Mononuclear cell (primary cell): Measurements from ENCODE around the gene CD247. TPM values are rescaled to one million over a fixed set of nuclear protein-coding genes. Genes with fewer than 3 reads are reported as not detected.

Experiments
- H3K27me3 ChIP-seq: 2 replicates; pipeline ENCODE4 v1.6.0; 2011; ENCODE audit warnings: low read length, control low read depth; ENCODE audit not compliant: insufficient read depth
- H3K4me1 ChIP-seq: 2 replicates; pipeline ENCODE4 v1.5.1; 2011; ENCODE audit warnings: mild to moderate bottlenecking, low read length, control low read depth; ENCODE audit not compliant: insufficient read depth
- H3K4me3 ChIP-seq: 2 replicates; pipeline ENCODE4 v1.5.1; 2011; ENCODE audit warnings: mild to moderate bottlenecking, low read length, moderate library complexity
- H3K9me3 ChIP-seq: 2 replicates; pipeline ENCODE4 v1.5.1; 2011; ENCODE audit warnings: low read depth, mild to moderate bottlenecking, control low read depth, low read length
- total RNA-seq: library from RNA; depleted of rRNA; stranded (reverse); fragments of >200 nt; gene quantifications from one replicate; pipeline ENCODE4 v1.2.3, GENCODE V29; 2012

CD247 gene
- total RNA-seq, 1 donor, result 162 TPM

DNA sequence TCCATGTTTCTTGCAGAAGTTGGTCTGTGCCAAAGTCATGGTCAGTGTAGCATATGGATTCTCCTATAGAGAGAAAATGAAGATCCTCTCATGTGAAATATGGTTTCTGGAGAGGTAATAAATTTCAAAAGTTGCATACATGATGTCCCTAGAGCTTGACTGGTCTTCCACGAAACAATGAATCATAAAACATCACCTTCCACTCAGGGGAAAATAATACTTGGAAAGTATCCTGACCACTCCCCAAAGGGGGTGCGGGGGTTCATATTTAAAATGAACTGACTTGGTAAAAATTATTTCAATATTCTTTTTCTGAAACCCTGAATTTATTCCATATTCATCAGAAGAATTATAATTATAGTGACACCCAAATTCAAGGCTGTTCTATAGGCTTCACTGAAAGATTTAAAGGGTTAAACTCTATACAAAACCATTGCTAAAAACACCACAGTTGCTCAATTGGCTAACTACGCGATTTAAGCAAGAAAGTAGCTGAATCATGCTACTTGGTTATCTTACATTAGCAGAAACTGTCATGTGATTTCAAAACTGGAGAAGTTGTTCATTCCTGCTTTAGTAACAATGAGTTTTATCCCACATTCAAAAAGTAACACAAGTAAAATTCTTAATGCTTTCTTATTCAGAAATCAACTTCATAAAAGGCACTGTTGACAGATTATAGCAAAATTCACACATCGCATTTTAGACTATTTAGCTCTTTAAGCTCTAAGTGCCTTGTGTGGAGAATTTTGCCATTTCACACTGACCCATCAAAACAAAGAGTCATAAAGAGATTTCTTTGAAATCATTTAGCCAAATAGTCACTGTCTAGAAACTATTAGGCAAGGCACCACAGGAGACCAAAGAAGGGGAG, 30.0 kb upstream of the CD247 start:
- Histone ChIP-seq H3K4me1 (peaks cover 72% of the 10 kb centered on the region), H3K4me3 (no peak overlapping the region), H3K27me3 (no peaks in the 10 kb centered on the region), H3K9me3 (no peaks in the 10 kb centered on the region)

DNA sequence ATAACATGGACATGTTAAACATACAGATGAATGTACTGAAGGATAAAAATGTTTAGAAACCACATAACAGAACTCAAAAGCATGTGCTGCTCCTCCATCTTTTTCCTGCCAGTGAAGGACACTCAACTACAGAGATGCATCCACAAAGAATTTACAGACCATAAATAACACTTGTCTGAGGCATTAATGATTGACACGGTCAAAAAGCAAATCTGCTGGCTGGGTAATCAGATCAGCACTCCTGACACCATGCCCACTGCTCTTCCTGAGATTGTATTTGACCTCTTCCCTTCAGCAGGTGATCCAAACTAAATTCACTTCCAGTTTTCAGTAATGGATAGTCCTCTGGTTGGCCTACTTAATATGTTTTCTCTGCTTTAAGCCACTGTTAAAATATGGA, 28.6 kb upstream of the CD247 start:
- Histone ChIP-seq H3K27me3 (no peaks in the 10 kb centered on the region), H3K4me1 (peaks cover 72% of the 10 kb centered on the region), H3K4me3 (no peak overlapping the region), H3K9me3 (no peaks in the 10 kb centered on the region)

DNA sequence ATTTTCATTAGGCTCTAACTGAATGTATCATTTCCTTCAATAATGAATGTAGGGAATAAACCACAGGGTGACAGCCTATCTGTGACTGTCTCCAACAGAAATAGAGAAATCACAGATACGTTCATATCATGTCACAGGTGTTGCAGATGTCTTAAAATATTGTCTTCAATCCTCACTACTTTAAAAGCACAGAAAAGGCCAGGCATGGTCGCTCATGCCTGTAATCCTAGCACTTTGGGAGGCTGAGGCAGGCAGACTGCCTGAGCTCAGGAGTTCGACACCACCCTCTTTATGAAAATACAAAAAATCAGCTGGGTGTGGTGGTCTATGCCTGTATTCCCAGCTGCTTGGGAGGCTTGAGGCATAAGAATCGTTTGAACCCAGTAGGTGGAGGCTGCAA, 27.0 kb upstream of the CD247 start:
- no peaks in the 10 kb centered on the region for H3K9me3 ChIP-seq
- peaks cover 70% of the 10 kb centered on the region for H3K4me1 ChIP-seq
- H3K4me3 ChIP-seq, result no peak overlapping the region
- no peaks in the 10 kb centered on the region for H3K27me3 ChIP-seq

DNA sequence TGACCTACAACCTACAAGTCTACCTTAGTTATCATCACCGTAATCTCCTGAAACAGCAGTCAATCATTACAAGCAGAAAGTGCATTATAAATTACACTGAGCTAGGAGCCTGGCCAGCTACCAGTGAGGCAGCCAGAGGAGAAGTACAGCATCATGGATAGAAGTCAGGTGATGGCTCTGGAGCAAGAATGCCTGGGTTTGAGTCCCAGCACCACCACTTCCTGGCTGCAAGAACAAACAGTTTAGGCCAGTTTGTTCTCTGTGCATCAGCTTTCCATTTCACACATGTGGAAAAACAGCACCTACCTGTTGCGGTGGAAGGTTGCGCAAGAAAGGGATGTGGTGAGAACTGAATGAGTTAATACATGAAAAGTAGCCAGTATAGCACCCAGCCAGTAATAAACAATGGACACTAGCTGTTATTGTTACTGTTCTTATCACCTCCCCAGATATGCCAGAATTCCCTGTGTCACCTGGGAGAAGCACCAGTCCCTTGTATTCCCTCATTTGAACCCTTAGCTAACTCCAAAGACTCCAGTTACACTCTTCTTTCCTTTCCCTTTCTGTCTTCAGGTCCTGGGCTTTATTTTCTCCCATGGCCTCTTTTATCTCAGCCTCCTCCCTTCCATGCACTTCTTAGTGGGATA, 26.2 kb upstream of the CD247 start:
- H3K4me3 ChIP-seq, result no peak overlapping the region
- H3K9me3 ChIP-seq, result no peaks in the 10 kb centered on the region
- no peaks in the 10 kb centered on the region for H3K27me3 ChIP-seq
- H3K4me1 ChIP-seq, result peaks cover 63% of the 10 kb centered on the region

DNA sequence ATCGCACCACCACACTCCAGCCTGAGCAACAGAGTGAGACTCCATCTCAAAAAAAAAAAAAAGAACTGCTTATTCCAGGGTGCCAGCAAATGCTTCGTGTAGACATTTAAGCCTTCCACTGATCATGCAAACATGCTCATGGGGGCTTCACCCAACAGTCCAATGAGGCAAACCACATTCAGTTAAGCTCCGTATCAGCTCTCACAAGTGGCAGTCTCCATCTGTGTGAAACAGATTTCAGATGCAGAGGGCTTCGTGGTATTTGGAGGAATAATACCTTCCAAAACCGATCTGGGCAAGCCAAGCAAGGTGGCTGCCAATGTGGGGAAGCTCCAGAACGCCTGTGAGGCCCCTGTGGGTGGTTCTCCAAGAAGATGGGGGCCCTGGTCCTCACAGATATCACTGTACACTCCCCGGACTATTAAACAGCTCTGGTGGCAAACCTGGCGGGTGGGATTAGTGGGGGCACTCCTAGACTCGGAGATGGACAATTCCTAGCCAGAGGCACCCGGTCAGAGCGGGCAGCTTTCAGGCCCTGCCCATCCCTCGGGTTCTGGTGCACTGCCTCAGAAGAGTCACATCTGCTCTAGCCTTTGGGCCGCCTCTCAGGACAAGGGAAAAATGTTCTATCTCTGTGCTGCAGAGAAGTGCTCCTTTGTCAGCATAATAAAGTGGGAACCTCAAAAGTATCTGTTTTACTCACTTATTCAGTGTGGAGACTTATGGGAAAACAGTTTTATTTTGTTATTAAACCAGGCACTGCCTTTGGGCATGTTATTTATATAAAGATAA, 25.1 kb upstream of the CD247 start:
- Histone ChIP-seq H3K27me3 (no peaks in the 10 kb centered on the region), H3K4me3 (no peak overlapping the region), H3K9me3 (no peaks in the 10 kb centered on the region), H3K4me1 (peaks cover 52% of the 10 kb centered on the region)

DNA sequence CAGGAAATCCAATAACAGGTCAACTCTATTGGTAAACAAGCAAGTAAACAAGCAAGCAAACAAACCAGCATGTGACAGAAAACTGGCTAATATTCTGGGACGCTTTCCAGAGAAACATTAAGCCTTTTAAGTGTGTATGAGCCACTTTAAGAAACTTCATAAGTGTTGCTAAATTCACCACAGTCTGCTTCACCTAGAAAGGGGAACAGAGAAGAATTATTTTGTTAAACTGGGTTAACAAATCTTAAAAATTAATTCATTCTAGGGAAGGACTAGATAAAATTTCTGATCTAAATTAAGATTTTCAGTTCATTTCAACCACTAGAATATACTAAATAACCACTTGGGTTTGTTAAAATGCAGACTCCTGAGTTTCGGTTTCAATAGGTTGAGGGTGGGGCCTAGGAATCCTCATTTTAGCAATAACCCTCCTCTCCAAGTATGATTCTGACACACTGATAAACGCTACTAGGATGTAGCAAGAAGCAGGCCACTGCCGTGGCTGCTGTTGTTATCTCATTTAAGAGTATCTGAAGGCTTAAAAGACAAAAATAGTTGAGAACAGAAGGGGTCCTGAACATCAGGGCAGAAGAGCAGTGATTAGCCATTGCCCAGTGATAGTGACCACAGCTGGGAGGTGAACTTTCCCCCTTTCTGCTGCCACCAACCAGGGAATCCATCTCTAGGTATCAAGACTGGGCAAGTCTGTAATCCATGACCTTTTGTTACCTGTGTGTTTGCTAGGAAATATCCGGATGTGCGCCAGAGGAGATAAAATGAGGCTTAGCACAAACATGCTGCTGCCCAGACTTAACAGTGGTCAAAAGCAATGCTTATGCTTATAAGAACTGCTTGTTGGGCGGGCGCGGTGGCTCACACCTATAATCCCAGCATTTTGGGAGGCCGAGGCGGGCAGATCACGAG, 24.0 kb upstream of the CD247 start:
- H3K4me1 ChIP-seq, result peaks cover 44% of the 10 kb centered on the region
- H3K27me3 ChIP-seq, result no peaks in the 10 kb centered on the region
- H3K9me3 ChIP-seq, result no peaks in the 10 kb centered on the region
- H3K4me3 ChIP-seq, result no peak overlapping the region

DNA sequence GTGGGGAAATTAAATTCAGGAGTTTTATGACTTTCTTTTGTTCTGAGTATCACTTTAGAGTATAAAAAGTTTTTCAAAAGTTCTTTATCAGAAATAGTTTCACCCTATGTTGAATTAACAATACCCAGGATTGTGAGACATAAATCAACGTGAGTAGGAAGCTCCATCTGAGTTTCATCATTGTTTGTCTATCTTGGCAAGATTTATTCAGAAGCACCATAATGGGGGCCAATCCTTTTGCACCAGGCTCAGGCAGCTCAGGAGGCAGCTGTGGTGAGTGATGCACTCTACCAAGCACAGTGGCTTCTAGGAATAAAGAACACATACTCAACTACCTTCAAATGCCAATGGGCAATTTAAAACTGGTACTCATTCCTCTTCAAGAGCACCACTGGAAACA, 23.3 kb upstream of the CD247 start:
- Histone ChIP-seq H3K4me1 (peaks cover 41% of the 10 kb centered on the region), H3K9me3 (no peaks in the 10 kb centered on the region), H3K4me3 (no peak overlapping the region), H3K27me3 (no peaks in the 10 kb centered on the region)

DNA sequence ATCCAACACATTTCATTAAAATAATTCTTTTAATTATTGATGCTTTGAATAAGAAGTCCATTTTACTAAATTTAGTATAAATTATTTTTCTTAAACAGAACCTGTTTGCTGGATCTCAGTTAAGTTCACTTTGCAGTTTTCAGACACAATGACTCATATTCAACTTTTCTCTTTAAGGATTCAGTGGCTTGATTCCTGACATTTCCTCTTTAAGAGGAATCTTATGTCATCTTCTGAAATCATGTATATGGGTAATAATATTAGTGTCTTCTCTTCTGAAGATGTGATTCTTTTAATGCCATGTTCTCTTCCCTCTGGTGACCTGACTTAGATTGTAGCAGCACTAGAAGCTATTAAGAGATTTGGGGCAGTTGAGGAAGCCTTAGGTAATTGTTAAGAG, 22.7 kb upstream of the CD247 start:
- no peak overlapping the region for H3K4me3 ChIP-seq
- H3K9me3 ChIP-seq, result no peaks in the 10 kb centered on the region
- H3K27me3 ChIP-seq, result no peaks in the 10 kb centered on the region
- H3K4me1 ChIP-seq, result peaks cover 41% of the 10 kb centered on the region

DNA sequence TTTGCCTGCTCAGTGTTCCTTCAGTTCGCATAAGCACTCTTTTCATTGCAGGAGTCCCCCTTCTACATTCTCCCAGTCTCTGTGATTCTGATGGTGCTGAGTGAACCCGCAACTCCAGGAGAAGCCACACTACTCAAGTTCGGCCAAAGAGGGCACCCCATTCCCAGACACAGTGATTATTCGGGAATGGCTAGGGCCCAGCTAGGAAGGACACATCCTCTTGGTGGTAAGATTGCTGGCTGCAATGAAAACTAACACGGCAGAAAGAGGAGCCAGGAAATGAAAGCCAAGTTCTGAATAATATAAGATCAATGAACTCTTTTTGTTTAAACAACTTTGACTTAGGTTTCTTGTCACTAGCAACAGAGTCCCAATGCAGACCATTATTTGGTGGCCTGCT, 20.3 kb upstream of the CD247 start:
- no peak overlapping the region for H3K4me3 ChIP-seq
- H3K27me3 ChIP-seq, result no peaks in the 10 kb centered on the region
- no peaks in the 10 kb centered on the region for H3K9me3 ChIP-seq
- H3K4me1 ChIP-seq, result peaks cover 30% of the 10 kb centered on the region

DNA sequence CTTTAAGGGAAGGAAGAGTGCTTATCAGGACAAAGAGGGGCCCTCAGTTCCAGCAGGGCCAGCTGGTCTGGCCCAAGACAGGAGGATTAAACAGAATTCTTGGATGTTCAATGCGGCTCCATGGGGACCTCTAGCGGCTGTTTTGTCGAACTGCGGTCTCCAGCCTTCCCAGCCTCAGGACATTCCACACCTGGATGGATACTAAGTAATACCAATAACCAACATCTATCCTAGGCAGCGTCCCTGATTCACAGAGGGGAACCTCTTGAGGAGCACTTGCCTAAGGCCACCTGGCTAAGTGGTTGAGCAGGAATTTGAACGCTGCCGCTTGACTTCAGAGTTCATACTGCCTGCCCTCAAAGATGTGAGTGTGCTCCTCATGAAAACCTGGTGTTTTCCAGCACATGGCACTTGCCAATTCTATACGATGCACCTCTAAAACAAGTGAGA, 15.5 kb upstream of the CD247 start:
- H3K9me3 ChIP-seq, result no peaks in the 10 kb centered on the region
- H3K4me1 ChIP-seq, result no peaks in the 10 kb centered on the region
- H3K27me3 ChIP-seq, result no peaks in the 10 kb centered on the region
- no peak overlapping the region for H3K4me3 ChIP-seq

DNA sequence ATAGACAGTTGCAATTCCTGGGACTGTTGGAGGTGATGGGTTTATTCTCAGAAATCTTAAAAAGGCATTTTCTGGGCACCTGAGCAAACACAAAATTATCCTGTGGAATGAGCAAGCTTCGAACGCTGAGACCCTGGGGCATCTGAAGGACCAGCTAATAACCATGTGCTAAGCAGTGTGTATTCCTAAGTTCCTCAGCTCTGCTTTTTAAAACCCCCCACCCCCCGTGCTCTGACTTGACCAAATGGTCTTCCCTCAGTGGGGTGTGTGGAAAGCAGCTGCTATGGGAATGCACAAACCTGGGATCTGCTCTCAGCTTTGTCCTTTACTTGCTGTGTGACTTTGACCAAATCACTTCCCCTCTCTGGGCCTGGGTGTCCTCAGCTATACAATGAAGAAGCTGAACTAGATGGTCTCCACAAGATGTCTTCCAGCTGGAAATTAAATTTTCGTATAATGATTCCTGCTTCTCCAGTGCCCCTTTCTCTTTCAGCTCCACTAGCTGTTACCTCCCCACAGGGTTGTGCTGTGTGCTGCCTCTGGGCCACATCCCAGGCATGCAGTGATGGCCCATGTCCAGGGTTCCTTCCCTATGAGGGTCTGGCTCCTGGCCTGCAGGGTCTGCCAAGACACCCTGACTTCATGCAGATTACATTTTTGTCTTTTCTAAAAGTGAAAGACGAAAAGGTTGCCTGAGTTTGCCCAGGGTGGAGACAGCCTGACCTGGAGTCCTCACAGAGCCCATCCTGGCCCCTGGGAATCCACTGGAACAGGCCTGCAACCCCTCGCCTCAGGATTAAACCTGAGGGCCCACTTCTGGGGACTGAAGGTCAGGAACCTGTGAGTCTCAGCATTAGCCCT, 14.9 kb upstream of the CD247 start:
- Histone ChIP-seq H3K9me3 (no peaks in the 10 kb centered on the region), H3K27me3 (no peaks in the 10 kb centered on the region), H3K4me3 (no peak overlapping the region), H3K4me1 (no peaks in the 10 kb centered on the region)

DNA sequence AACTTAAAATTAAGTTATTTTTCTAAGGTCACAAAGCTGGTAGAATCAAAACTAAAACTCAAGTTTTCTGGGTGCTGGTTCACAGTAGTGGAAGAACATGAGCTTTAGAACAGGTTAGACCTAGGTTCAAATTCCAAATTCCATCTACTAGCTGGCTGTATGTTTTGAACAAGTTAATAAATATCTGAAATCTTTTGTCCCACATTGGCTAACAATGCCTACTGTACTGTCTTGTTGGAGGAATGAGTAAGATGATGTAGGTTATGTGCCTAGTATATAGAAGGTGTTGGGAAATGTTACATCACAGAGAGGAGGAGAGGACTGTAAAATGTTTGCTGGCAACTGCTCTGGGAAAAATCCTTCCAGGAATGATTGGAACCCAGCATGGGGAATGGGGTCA, 14.0 kb upstream of the CD247 start:
- no peak overlapping the region for H3K4me3 ChIP-seq
- H3K4me1 ChIP-seq, result no peaks in the 10 kb centered on the region
- no peaks in the 10 kb centered on the region for H3K9me3 ChIP-seq
- no peaks in the 10 kb centered on the region for H3K27me3 ChIP-seq

DNA sequence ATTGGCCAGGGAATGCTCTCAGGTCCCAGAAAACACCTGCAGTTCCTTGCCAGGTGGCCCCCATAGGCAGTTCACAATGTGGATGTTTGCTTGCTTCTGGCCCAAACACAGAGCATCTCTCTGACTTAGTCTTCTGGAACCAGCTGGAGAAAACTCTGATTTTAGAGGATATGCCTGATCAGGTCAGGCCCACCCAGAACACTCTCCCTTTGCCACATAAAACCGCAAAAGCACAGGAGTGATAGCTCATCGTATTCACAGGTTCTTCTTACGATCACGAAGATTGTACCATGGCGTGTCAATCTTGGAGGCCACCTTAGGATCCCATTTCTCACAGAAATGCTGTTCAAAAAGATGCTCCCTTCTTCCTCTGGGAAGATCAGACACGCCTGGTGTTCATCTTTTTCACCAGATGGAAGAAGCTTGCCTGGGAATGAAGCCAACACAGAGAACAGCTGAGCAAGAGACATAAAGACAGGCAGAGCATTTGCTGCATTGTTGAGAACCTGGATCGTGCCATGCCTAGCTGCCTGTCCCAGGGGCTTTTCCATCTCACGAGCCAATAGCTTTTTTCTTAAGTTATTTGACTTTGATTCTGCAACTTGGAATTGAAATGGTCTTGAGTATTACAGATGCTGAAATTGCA, 11.6 kb upstream of the CD247 start:
- Histone ChIP-seq H3K9me3 (no peaks in the 10 kb centered on the region), H3K4me3 (no peak overlapping the region), H3K27me3 (no peaks in the 10 kb centered on the region), H3K4me1 (no peaks in the 10 kb centered on the region)
